Measurements from ENCODE around the gene CCT6B. TPM values are rescaled to one million over a fixed set of nuclear protein-coding genes. Genes with fewer than 3 reads are reported as not detected.

The CCT6B gene
- total and polyA plus RNA-seq, 9 donors, result 1.7 to 5.8 (median 3.8) TPM

DNA sequence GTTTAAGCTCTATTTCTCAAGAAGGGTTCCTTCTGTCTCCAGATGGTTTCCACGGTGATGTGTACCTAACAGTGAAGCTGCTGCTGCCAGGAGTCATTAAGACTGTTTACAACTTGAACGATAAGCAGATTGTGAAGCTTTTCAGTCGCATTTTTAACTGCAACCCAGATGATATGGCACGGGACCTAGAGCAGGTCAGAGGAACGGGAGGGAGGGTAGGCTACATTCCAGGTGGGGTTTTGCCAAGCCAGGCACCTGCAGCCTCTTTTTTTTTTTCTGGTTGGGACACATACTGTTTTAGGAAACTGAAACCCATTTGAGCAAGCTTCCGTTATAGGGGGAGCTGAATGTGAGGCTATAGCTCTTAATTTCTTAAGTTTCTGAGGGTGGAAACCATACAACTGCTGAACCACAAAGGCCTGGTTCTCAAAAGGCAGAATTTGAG is 29.7 kb upstream of the CCT6B start:
- Histone ChIP-seq H3K4me3 (no peak overlapping the region), H3K36me3 (no peaks in the 10 kb centered on the region), H3K27ac (no peak overlapping the region), H3K9me3 (no peaks in the 10 kb centered on the region), H3K27me3 (no peaks in the 10 kb centered on the region), H3K4me1 (ENCODE audit: insufficient read depth) (no peaks in the 10 kb centered on the region)
- DNase-seq, result no peak
- intact Hi-C loops (cut with DNase I), result loop anchor here in 1 of 4 donors (10.0 kb wide), 1 partner anchor 94 kb away; no protein-coding TSS in a partner anchor
- 56 to 59% (median 58%) methylated on average over 6 of the region's 6 CpGs for WGBS, 3 donors
- TF ChIP-seq, protein P1, sequence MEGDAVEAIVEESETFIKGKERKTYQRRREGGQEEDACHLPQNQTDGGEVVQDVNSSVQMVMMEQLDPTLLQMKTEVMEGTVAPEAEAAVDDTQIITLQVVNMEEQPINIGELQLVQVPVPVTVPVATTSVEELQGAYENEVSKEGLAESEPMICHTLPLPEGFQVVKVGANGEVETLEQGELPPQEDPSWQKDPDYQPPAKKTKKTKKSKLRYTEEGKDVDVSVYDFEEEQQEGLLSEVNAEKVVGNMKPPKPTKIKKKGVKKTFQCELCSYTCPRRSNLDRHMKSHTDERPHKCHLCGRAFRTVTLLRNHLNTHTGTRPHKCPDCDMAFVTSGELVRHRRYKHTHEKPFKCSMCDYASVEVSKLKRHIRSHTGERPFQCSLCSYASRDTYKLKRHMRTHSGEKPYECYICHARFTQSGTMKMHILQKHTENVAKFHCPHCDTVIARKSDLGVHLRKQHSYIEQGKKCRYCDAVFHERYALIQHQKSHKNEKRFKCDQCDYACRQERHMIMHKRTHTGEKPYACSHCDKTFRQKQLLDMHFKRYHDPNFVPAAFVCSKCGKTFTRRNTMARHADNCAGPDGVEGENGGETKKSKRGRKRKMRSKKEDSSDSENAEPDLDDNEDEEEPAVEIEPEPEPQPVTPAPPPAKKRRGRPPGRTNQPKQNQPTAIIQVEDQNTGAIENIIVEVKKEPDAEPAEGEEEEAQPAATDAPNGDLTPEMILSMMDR (IDR thresholded peaks at IDR 0.05), result no peak
- no peak for TF ChIP-seq EP300 (IDR thresholded peaks at IDR 0.05)
- no peak for TF ChIP-seq POLR2A (IDR thresholded peaks at IDR 0.05)

DNA sequence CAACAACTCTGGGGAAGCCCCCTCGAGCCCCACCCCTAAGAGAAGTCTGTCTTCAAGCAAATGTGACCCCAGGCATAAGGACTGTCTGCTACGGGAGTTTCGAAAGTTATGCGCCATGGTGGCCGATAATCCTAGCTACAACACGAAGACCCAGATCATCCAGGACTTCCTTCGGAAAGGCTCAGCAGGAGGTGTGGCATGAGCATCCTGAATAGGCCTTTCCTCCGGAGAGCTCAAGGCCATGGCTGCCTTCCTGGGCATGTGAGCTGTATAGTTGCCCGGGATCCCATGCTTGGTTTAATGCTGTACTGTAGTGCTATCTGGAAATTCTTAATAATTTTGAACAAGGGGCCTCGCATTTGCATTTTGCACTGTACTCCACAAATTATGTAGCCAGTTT is 28.2 kb upstream of the CCT6B start:
- no peaks in the 10 kb centered on the region for H3K27me3 ChIP-seq
- WGBS, 3 donors, result 83 to 90% (median 85%) methylated on average over 10 of the region's 10 CpGs
- H3K36me3 ChIP-seq, result no peaks in the 10 kb centered on the region
- DNase-seq, result no peak
- no peak overlapping the region for H3K27ac ChIP-seq
- intact Hi-C loops (cut with DNase I), result loop anchor here in 1 of 4 donors (10.0 kb wide), 1 partner anchor 95 kb away; no protein-coding TSS in a partner anchor
- H3K9me3 ChIP-seq, result no peaks in the 10 kb centered on the region
- H3K4me3 ChIP-seq, result no peak overlapping the region
- TF ChIP-seq, protein P1 (IDR thresholded peaks at IDR 0.05), result no peak
- TF ChIP-seq POLR2A (IDR thresholded peaks at IDR 0.05), result no peak
- TF ChIP-seq EP300 (IDR thresholded peaks at IDR 0.05), result no peak
- H3K4me1 ChIP-seq (ENCODE audit: insufficient read depth), result no peaks in the 10 kb centered on the region

DNA sequence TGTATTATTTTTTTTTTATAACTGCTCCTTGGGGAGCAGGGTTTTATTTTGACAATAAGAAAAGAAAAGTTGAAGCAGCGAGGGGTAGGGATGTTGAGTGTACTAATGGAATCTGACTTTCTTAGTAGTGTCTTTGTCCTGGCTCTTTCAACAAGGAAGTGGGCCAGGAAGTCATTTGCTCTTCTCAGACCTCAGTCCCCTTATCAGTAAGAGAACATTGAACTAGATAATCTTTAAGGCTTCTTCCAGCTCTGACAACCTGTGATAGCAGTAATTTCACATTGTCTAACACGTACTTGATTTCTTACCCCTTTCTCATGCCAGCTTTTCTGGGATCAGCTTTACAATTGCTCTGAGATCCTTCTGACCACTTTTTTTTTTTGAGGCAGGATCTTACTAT is 27.4 kb upstream of the CCT6B start:
- no peak for DNase-seq
- no peaks in the 10 kb centered on the region for H3K27me3 ChIP-seq
- TF ChIP-seq POLR2A (IDR thresholded peaks at IDR 0.05) (no peak), EP300 (IDR thresholded peaks at IDR 0.05) (no peak)
- TF ChIP-seq, protein P1 (IDR thresholded peaks at IDR 0.05), result no peak
- no peak overlapping the region for H3K4me3 ChIP-seq
- no peaks in the 10 kb centered on the region for H3K9me3 ChIP-seq
- intact Hi-C loops (cut with DNase I), result loop anchor here in 1 of 4 donors (10.0 kb wide), 1 partner anchor 96 kb away; no protein-coding TSS in a partner anchor
- 90 to 92% (median 90%) methylated on average over 2 of the region's 2 CpGs for WGBS, 3 donors
- H3K4me1 ChIP-seq (ENCODE audit: insufficient read depth), result no peaks in the 10 kb centered on the region
- no peak overlapping the region for H3K27ac ChIP-seq
- H3K36me3 ChIP-seq, result no peaks in the 10 kb centered on the region

DNA sequence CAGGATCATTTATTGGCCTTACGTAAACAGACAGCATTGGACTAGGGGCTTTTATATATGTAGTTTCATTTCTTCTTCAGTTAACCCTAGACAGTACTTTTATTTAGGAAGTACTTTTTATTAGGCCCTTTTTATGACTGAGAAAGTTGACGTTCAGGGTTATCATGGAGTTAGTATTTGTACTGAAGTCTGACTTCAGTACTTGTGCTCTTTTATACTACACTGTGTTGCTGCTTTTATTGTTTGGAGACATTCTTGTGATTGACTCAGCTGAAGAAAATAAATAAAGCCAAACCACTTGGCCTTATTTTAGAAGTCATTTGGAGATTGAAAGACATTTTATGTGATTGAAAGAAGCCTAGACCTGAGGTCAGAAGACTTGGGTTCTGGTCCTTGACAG is 26.0 kb upstream of the CCT6B start:
- intact Hi-C loops (cut with DNase I), result loop anchor here in 1 of 4 donors (10.0 kb wide), 1 partner anchor 98 kb away; no protein-coding TSS in a partner anchor
- H3K36me3 ChIP-seq, result no peaks in the 10 kb centered on the region
- no peak overlapping the region for H3K27ac ChIP-seq
- no peak overlapping the region for H3K4me3 ChIP-seq
- no peaks in the 10 kb centered on the region for H3K9me3 ChIP-seq
- TF ChIP-seq, protein P1 (IDR thresholded peaks at IDR 0.05), result no peak
- no peak for TF ChIP-seq EP300 (IDR thresholded peaks at IDR 0.05)
- no peak for TF ChIP-seq POLR2A (IDR thresholded peaks at IDR 0.05)
- H3K4me1 ChIP-seq (ENCODE audit: insufficient read depth), result peaks cover 2% of the 10 kb centered on the region
- 84 to 89% (median 87%) methylated on average over 2 of the region's 2 CpGs for WGBS, 3 donors
- no peak for DNase-seq
- H3K27me3 ChIP-seq, result no peaks in the 10 kb centered on the region
